Trophoblast cell (in vitro differentiated cells and primary cell): ENCODE results near the gene PTPRN2.
"Not testable (repeated sequence)": the region's sequence is repeated elsewhere in the genome, so short reads cannot be mapped to it uniquely, and the experiment has no call there.

Experiments
- DNase-seq, 2 donors: peaks; one replicate each; pipeline ENCODE4 v3.0.0-alpha.2; 2016
- H2AFZ ChIP-seq: 2 replicates; pipeline ENCODE4 v1.6.1; 2013; ENCODE audit warnings: low read length, moderate library complexity, mild to moderate bottlenecking; ENCODE audit not compliant: insufficient read depth, poor library complexity
- H2AK5ac ChIP-seq: 2 replicates; pipeline ENCODE4 v1.6.1; 2013; ENCODE audit warnings: mild to moderate bottlenecking, low read length
- H2BK120ac ChIP-seq: 2 replicates; pipeline ENCODE4 v1.6.1; 2013; ENCODE audit warnings: low read length, mild to moderate bottlenecking, moderate library complexity; ENCODE audit not compliant: insufficient read depth, poor library complexity
- H2BK12ac ChIP-seq: 2 replicates; pipeline ENCODE4 v1.6.1; 2013; ENCODE audit warnings: mild to moderate bottlenecking, low read length, moderate library complexity
- H2BK5ac ChIP-seq: 2 replicates; pipeline ENCODE4 v1.6.1; 2013; ENCODE audit warnings: low read length, low read depth, moderate library complexity, mild to moderate bottlenecking; ENCODE audit not compliant: poor library complexity
- H3K14ac ChIP-seq: 2 replicates; pipeline ENCODE4 v1.6.1; 2013; ENCODE audit warnings: mild to moderate bottlenecking, low read length
- H3K18ac ChIP-seq: 2 replicates; pipeline ENCODE4 v1.6.1; 2013; ENCODE audit warnings: mild to moderate bottlenecking, low read length
- H3K23ac ChIP-seq: 2 replicates; pipeline ENCODE4 v1.6.1; 2013; ENCODE audit warnings: low read length
- H3K27ac ChIP-seq: 2 replicates; pipeline ENCODE4 v1.5.1; 2013; ENCODE audit warnings: low read depth, mild to moderate bottlenecking, inconsistent platforms, low read length, moderate library complexity
- H3K27me3 ChIP-seq: 2 replicates; pipeline ENCODE4 v1.6.1; 2013; ENCODE audit warnings: inconsistent platforms, mild to moderate bottlenecking, low read length, moderate library complexity; ENCODE audit not compliant: insufficient read depth
- H3K36me3 ChIP-seq, 2 experiments: 1 replicate in 1 of 2; 2 replicates in 1 of 2; pipeline ENCODE4 v1.6.1; 2013; ENCODE audit warnings: low read length in 2 of 2, mild to moderate bottlenecking in 2 of 2, moderate library complexity in 1 of 2; ENCODE audit not compliant: insufficient read depth in 2 of 2, control insufficient read depth in 1 of 2
- H3K4ac ChIP-seq: 2 replicates; pipeline ENCODE4 v1.6.1; 2013; ENCODE audit warnings: low read depth, mild to moderate bottlenecking, low read length, moderate library complexity
- H3K4me1 ChIP-seq, 2 experiments: 1 replicate in 1 of 2; 2 replicates in 1 of 2; pipeline ENCODE4 v1.6.1; 2013; ENCODE audit warnings: low read length in 2 of 2, mild to moderate bottlenecking in 2 of 2, moderate library complexity in 1 of 2; ENCODE audit not compliant: insufficient read depth in 2 of 2, control insufficient read depth in 1 of 2
- H3K4me2 ChIP-seq: 2 replicates; pipeline ENCODE4 v1.6.1; 2013; ENCODE audit warnings: inconsistent platforms, mild to moderate bottlenecking, low read length, moderate library complexity
- H3K4me3 ChIP-seq: 2 replicates; pipeline ENCODE4 v1.5.1; 2013; ENCODE audit warnings: mild to moderate bottlenecking, low read depth, low read length, inconsistent platforms
- H3K79me1 ChIP-seq: one replicate; pipeline ENCODE4 v1.6.1; 2013; ENCODE audit warnings: low read length
- H3K79me2 ChIP-seq: 2 replicates; pipeline ENCODE4 v1.6.1; 2013; ENCODE audit warnings: low read length, mild to moderate bottlenecking; ENCODE audit not compliant: control insufficient read depth, insufficient read depth, poor library complexity
- H3K9ac ChIP-seq: 2 replicates; pipeline ENCODE4 v1.6.1; 2013; ENCODE audit warnings: mild to moderate bottlenecking, low read length
- H3K9me3 ChIP-seq: 2 replicates; pipeline ENCODE4 v1.6.1; 2013; ENCODE audit warnings: low read depth, mild to moderate bottlenecking, control low read depth, inconsistent platforms, low read length; ENCODE audit not compliant: insufficient read depth
- H4K12ac ChIP-seq: 2 replicates; pipeline ENCODE4 v1.6.1; 2013; ENCODE audit warnings: low read depth, mild to moderate bottlenecking, low read length, moderate library complexity
- H4K8ac ChIP-seq: 2 replicates; pipeline ENCODE4 v1.6.1; 2013; ENCODE audit warnings: low read depth, mild to moderate bottlenecking, low read length, moderate library complexity
- H4K91ac ChIP-seq: one replicate; pipeline ENCODE4 v1.6.1; 2013; ENCODE audit warnings: low read depth, mild to moderate bottlenecking, low read length, moderate library complexity
- WGBS: extraction: QIAGEN DNeasy Blood & Tissue Kit; methylation state at CpG from one replicate; pipeline ENCODE4 v1.1.7; 2013; ENCODE audit warnings: missing lambda C conversion rate; ENCODE audit not compliant: insufficient read length, insufficient coverage; ENCODE audit errors: extremely low coverage; 5-methylcytosine and 5-hydroxymethylcytosine counted together

PTPRN2 gene

DNA sequence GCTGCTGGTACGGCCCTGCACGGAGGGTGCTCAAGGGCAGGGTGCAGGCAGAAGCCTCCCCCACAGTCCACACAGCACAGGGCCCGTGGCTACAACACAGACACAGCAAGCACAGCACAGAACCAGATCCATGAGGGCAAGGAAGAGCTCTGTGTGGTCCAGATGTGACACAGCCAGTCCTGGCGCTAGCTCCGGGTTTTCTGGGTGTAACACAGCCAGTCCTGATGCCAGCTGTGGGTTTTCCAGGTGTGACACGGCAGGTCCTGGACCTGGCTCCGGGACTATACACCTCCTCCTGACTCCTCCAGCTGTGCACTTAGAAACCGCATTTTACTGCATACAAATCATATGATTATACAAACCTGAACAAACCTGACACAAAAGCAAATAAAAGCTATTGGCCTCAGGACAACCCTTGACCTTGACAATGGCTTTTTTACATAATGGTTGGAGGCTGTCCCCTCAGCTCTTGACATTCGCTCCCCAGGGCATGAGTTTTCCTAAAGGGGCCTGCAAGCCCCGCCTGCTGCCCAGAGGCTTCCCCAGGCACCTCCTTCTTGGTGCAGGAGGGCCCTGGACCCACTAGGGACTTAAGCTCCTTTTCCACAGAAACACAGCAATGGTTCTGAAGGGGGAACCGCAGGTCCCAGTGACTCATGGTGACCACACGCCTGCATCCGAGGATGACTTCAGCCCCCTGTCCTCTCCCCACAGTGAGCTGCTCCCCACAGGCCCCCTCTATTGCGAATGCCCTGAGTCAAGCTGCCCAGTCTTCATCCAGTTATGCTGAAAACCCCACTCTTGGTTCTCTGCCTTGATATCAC lies 209.6 kb downstream of the PTPRN2 start:
- no peaks in the 10 kb centered on the region for H3K27me3 ChIP-seq
- H3K23ac ChIP-seq, result no peak overlapping the region
- no peak overlapping the region for H4K8ac ChIP-seq
- H2BK12ac ChIP-seq, result no peak overlapping the region
- H4K91ac ChIP-seq, result no peak overlapping the region
- no peak overlapping the region for H3K14ac ChIP-seq
- no peak overlapping the region for H2BK120ac ChIP-seq
- no peak overlapping the region for H2BK5ac ChIP-seq
- no peak for DNase-seq
- H3K4me1 ChIP-seq, result no peaks in the 10 kb centered on the region
- WGBS, result no CpG with 5 or more reads among the region's 14 CpGs
- H3K4me3 ChIP-seq, result no peak overlapping the region
- H3K79me2 ChIP-seq, result no peaks in the 10 kb centered on the region
- no peaks in the 10 kb centered on the region for H3K36me3 ChIP-seq
- peaks cover 27% of the 10 kb centered on the region for H3K9me3 ChIP-seq
- no peak overlapping the region for H2AK5ac ChIP-seq
- H3K4me2 ChIP-seq, result no peak overlapping the region
- H3K79me1 ChIP-seq, result no peaks in the 10 kb centered on the region
- no peak overlapping the region for H3K4ac ChIP-seq
- no peak overlapping the region for H2AFZ ChIP-seq
- no peak overlapping the region for H4K12ac ChIP-seq
- H3K27ac ChIP-seq, result no peak overlapping the region
- H3K18ac ChIP-seq, result no peak overlapping the region
- H3K9ac ChIP-seq, result no peak overlapping the region

DNA sequence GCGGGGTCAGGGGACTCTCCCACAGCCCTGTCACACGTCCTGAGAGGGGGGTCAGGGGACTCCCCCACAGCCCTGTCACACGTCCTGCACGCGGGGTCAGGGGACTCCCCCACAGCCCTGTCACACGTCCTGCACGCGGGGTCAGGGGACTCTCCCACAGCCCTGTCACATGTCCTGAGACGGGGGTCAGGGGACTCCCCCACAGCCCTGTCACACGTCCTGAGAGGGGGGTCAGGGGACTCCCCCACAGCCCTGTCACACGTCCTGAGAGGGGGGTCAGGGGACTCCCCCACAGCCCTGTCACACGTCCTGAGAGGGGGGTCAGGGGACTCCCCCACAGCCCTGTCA lies 210.8 kb downstream of the PTPRN2 start:
- H4K91ac ChIP-seq, H3K14ac ChIP-seq, H3K18ac ChIP-seq, H3K23ac ChIP-seq, H3K9ac ChIP-seq, H3K4me2 ChIP-seq, DNase-seq, H2AK5ac ChIP-seq, H3K27ac ChIP-seq, H4K12ac ChIP-seq, H2BK12ac ChIP-seq, H3K36me3 ChIP-seq, H3K4ac ChIP-seq, H3K27me3 ChIP-seq, H2BK5ac ChIP-seq, H2BK120ac ChIP-seq, H2AFZ ChIP-seq, H3K79me2 ChIP-seq, H3K79me1 ChIP-seq, H3K4me3 ChIP-seq, H3K4me1 ChIP-seq, H4K8ac ChIP-seq: not testable (repeated sequence)
- H3K9me3 ChIP-seq, result peaks cover 26% of the 10 kb centered on the region
- no CpG with 5 or more reads among the region's 12 CpGs for WGBS

GRCh38 chr7:158376146-158376838 lies 211.3 kb downstream of the PTPRN2 start:
- WGBS, result no CpG with 5 or more reads among the region's 23 CpGs
- peaks cover 26% of the 10 kb centered on the region for H3K9me3 ChIP-seq
- DNase-seq, H3K27me3 ChIP-seq, H4K12ac ChIP-seq, H3K4ac ChIP-seq, H3K79me2 ChIP-seq, H3K9ac ChIP-seq, H3K27ac ChIP-seq, H3K79me1 ChIP-seq, H3K36me3 ChIP-seq, H3K23ac ChIP-seq, H2BK5ac ChIP-seq, H2BK12ac ChIP-seq, H2AFZ ChIP-seq, H3K4me1 ChIP-seq, H4K91ac ChIP-seq, H3K4me2 ChIP-seq, H3K14ac ChIP-seq, H3K4me3 ChIP-seq, H3K18ac ChIP-seq, H4K8ac ChIP-seq, H2AK5ac ChIP-seq, H2BK120ac ChIP-seq: not testable (repeated sequence)

DNA sequence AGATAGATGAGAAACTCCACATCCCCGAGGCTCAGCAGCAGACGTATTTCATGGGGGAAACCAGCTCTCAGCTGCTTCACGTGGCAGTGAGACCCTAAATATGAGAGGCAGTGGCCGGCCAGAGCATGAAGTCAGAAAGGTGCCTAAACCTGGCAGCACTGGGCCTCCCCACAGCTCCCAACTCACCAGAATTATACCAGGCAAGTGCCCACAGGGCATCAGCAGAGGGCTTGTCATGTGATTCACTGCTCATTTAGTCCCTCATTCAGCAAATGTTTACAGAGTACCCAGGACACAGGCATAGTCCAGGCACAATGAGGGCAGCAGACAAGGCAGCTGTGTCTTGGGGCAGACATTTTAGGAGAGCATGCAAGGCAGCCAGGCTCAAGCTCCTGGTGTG lies 212.6 kb downstream of the PTPRN2 start:
- DNase-seq, result no peak
- WGBS, result no CpG with 5 or more reads among the region's 4 CpGs

More for the DNA sequence above, 212.6 kb downstream of the PTPRN2 start:
- H3K9me3 ChIP-seq, result peaks cover 21% of the 10 kb centered on the region
- H3K4me2 ChIP-seq, result no peak overlapping the region
- H2BK5ac ChIP-seq, result no peak overlapping the region
- H2AK5ac ChIP-seq, result no peak overlapping the region
- no peak overlapping the region for H2AFZ ChIP-seq
- no peak overlapping the region for H2BK120ac ChIP-seq
- no peak overlapping the region for H3K9ac ChIP-seq
- H3K23ac ChIP-seq, result no peak overlapping the region
- no peak overlapping the region for H3K14ac ChIP-seq
- H3K4me1 ChIP-seq, result no peaks in the 10 kb centered on the region
- no peak overlapping the region for H3K4ac ChIP-seq
- no peak overlapping the region for H4K91ac ChIP-seq
- no peaks in the 10 kb centered on the region for H3K79me1 ChIP-seq
- H3K4me3 ChIP-seq, result no peak overlapping the region
- no peak overlapping the region for H2BK12ac ChIP-seq
- no peak overlapping the region for H4K8ac ChIP-seq
- H3K79me2 ChIP-seq, result no peaks in the 10 kb centered on the region
- no peak overlapping the region for H3K18ac ChIP-seq
- H3K36me3 ChIP-seq, result no peaks in the 10 kb centered on the region
- no peak overlapping the region for H4K12ac ChIP-seq
- no peak overlapping the region for H3K27ac ChIP-seq
- H3K27me3 ChIP-seq, result no peaks in the 10 kb centered on the region
